ENCODE results near the gene ZFAND3. TPM values are rescaled to one million over a fixed set of nuclear protein-coding genes. Genes with fewer than 3 reads are reported as not detected.

Gene ZFAND3
- total and polyA plus RNA-seq, 10 of the 15 experiments (the other 5 are each of a cell fraction or from before 2014, with no cell fraction given): 0.90 to 34.4 (median 16.3) TPM

GRCh38 chr6:37889486-37889885 lies 70.0 kb downstream of the ZFAND3 start (continued):
- no peak for TF ChIP-seq ELK1 (IDR thresholded peaks at IDR 0.05; ENCODE audit: low read depth, low read length)

DNA sequence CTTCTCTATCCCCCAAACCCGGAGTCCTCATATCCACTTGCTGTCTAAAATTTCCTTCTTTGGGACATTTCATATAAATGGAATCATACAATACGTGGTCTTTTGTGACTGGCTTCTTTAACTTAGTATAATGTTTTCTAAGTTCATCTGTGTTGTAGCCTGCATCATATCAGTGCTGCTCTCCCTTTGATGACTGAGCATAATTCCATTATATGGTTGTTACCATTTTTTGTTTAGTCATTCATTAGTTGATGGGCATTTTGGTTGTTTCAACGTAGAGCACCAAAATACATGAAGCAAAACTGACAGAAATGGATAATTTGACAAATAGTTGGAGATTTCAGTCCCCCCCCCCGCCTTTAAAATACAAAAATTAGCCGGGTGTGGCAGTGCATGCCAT lies 71.5 kb downstream of the ZFAND3 start:
- Histone ChIP-seq H3K9me3 (replicated peaks; ENCODE audit: control insufficient read depth, insufficient read depth, low read length) (peaks cover 1% of the 10 kb centered on the region; the same call in 2 of the 3 replicates), H3K27me3 (replicated peaks in 1 of 2; ENCODE audit: control insufficient read depth in 2 of 2, insufficient read depth in 2 of 2, low read length in 1 of 2) (no peaks in the 10 kb centered on the region), H3K4me3 (no peak overlapping the region), H3K79me2 (ENCODE audit: control insufficient read depth, insufficient read depth, low read length) (peaks cover 17% of the 10 kb centered on the region), H4K20me1 (ENCODE audit: control insufficient read depth, insufficient read depth) (no peaks in the 10 kb centered on the region; the same call in 1 of the 2 replicates), H3K36me3 (ENCODE audit: control insufficient read depth in 2 of 2, insufficient read depth in 2 of 2, low read length in 1 of 2) (no peaks in the 10 kb centered on the region), H2AFZ (ENCODE audit: control insufficient read depth, low read depth, low read length) (no peak overlapping the region), H3K9ac (ENCODE audit: control insufficient read depth, insufficient read depth, low read length) (no peak overlapping the region), H3K4me2 (ENCODE audit: control insufficient read depth, insufficient read depth) (no peak overlapping the region), H3K4me1 (ENCODE audit: control insufficient read depth, insufficient read depth, low read length) (peaks cover 10% of the 10 kb centered on the region), H3K27ac (ENCODE audit: control insufficient read depth, insufficient read depth) (no peak overlapping the region)
- ChIA-PET POLR2A (no interaction called here), SMC1A (ENCODE audit: uncharacterized antibody, unreplicated experiment) (interaction anchor here (1.0 kb wide), 1 partner anchor 93 kb away, joined by 3 read pairs; no protein-coding TSS in a partner anchor), CTCF (interaction anchor here (0.7 to 2.2 kb wide), 2 partner anchors 32 to 149 kb away, joined by 3 to 8 read pairs; no protein-coding TSS in a partner anchor), RAD21 (ENCODE audit: unreplicated experiment) (interaction anchor here (0.6 kb wide), 1 partner anchor 34 kb away, joined by 4 read pairs; no protein-coding TSS in a partner anchor)
- whole genome bisulfite sequencing (ENCODE audit: insufficient coverage, insufficient replicate concordance, low lambda C conversion rate, missing lambda C conversion rate): 85% methylated on average over 5 of the region's 5 CpGs
- FAIRE-seq (no peak), ATAC-seq (no peak), DNase-seq (ENCODE audit: low read depth, low spot score) (no peak)
- in situ Hi-C loops (cut with MboI): no loop called here
- intact Hi-C loops (cut with micrococcal nuclease; ENCODE audit: unreplicated experiment): no loop called here
- no TSS peak for BruUV-seq (replicated peaks)
- TF ChIP-seq ZNF274 (IDR thresholded peaks at IDR 0.05; ENCODE audit: insufficient read depth, insufficient read length): no peak
- no peak for TF ChIP-seq FOXM1 (IDR thresholded peaks at IDR 0.05; ENCODE audit: low read depth, low read length)
- TF ChIP-seq SUZ12 (IDR thresholded peaks at IDR 0.05; ENCODE audit: unreplicated experiment): no peak
- no peak for TF ChIP-seq CBFB (IDR thresholded peaks at IDR 0.05; ENCODE audit: low read depth)
- TF ChIP-seq ZZZ3 (IDR thresholded peaks at IDR 0.05; ENCODE audit: control insufficient read depth, insufficient read length, low read depth): no peak
- TF ChIP-seq NBN (IDR thresholded peaks at IDR 0.05): no peak
- TF ChIP-seq CBX5 (IDR thresholded peaks at IDR 0.05; ENCODE audit: low read depth): no peak
- no peak for TF ChIP-seq BHLHE40 (IDR thresholded peaks at IDR 0.05; ENCODE audit: borderline replicate concordance in 1 of 2, low read depth in 2 of 2, low read length in 1 of 2)
- no peak for TF ChIP-seq IKZF1 (conservative IDR thresholded peaks at IDR 0.05)
- TF ChIP-seq POU2F2 (IDR thresholded peaks at IDR 0.05; ENCODE audit: borderline replicate concordance, low read depth, low read length): no peak
- no peak for TF ChIP-seq KLF5 (IDR thresholded peaks at IDR 0.05; ENCODE audit: partially characterized antibody)
